Measurements from ENCODE around the gene CFAP44. TPM values are rescaled to one million over a fixed set of nuclear protein-coding genes. Genes with fewer than 3 reads are reported as not detected.

The CFAP44 gene
- total and polyA plus RNA-seq, 4 donors, result 3.7 to 38.1 (median 10.4) TPM

GRCh38 chr3:113454057-113454456 lies 12.8 kb upstream of the CFAP44 start:
- ATAC-seq (ENCODE audit: insufficient read depth, low FRiP score), result no peak
- Histone ChIP-seq H3K9me3 (ENCODE audit: control insufficient read depth in 4 of 4, insufficient read depth in 3 of 4, low read length in 3 of 4) (no peaks in the 10 kb centered on the region), H3K9ac (ENCODE audit: insufficient read depth in 1 of 2, low read length in 2 of 2) (no peak overlapping the region), H3K36me3 (ENCODE audit: control insufficient read depth in 4 of 4, insufficient read depth in 4 of 4, low read length in 4 of 4) (peaks cover 6 to 9% (median 8%) of the 10 kb centered on the region in 4 donors), H3K4me3 (no peak overlapping the region), H3K4me1 (ENCODE audit: control insufficient read depth in 5 of 5, insufficient read depth in 5 of 5, low read length in 5 of 5) (no peaks in the 10 kb centered on the region), H3K27ac (ENCODE audit: low read depth in 1 of 2, low read length in 1 of 2) (no peak overlapping the region), H3K27me3 (ENCODE audit: control insufficient read depth in 3 of 3, insufficient read depth in 3 of 3, low read length in 2 of 3) (no peaks in the 10 kb centered on the region)
- WGBS, 2 donors, result 83 to 85% methylated on average over 6 of the region's 6 CpGs
- TF ChIP-seq, protein P1, sequence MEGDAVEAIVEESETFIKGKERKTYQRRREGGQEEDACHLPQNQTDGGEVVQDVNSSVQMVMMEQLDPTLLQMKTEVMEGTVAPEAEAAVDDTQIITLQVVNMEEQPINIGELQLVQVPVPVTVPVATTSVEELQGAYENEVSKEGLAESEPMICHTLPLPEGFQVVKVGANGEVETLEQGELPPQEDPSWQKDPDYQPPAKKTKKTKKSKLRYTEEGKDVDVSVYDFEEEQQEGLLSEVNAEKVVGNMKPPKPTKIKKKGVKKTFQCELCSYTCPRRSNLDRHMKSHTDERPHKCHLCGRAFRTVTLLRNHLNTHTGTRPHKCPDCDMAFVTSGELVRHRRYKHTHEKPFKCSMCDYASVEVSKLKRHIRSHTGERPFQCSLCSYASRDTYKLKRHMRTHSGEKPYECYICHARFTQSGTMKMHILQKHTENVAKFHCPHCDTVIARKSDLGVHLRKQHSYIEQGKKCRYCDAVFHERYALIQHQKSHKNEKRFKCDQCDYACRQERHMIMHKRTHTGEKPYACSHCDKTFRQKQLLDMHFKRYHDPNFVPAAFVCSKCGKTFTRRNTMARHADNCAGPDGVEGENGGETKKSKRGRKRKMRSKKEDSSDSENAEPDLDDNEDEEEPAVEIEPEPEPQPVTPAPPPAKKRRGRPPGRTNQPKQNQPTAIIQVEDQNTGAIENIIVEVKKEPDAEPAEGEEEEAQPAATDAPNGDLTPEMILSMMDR (IDR thresholded peaks at IDR 0.05; ENCODE audit: control extremely low read depth, extremely low read depth), result no peak
- peak in 1 of 3 donors; percentile 6 for DNase-seq

DNA sequence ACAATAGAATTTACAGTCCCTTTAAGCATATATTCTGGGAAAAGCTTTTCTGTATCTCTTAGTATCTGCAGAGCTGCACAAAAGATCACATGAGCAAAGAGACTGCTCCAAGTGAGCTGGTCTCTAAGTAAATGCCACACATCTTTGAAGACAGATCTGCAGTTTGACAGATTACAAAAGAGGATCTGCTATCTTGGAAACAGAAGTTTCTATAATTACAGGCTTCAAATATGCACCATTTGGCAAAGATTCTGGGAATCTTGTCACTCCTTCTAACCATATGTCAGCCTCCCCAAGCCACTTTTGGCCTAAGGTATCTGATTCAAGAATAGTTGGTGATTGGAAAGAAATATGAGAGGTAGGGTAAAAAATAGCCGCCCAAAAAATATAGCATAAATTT lies 9.6 kb upstream of the CFAP44 start:
- 91 to 100% methylated on average over 1 of the region's 1 CpG for WGBS, 2 donors
- Histone ChIP-seq H3K4me1 (ENCODE audit: control insufficient read depth in 5 of 5, insufficient read depth in 5 of 5, low read length in 5 of 5) (no peaks in the 10 kb centered on the region), H3K9me3 (ENCODE audit: control insufficient read depth in 4 of 4, insufficient read depth in 3 of 4, low read length in 3 of 4) (no peaks in the 10 kb centered on the region), H3K4me3 (no peak overlapping the region), H3K27me3 (ENCODE audit: control insufficient read depth in 3 of 3, insufficient read depth in 3 of 3, low read length in 2 of 3) (no peaks in the 10 kb centered on the region), H3K9ac (ENCODE audit: insufficient read depth in 1 of 2, low read length in 2 of 2) (no peak overlapping the region), H3K27ac (ENCODE audit: low read depth in 1 of 2, low read length in 1 of 2) (no peak overlapping the region), H3K36me3 (ENCODE audit: control insufficient read depth in 4 of 4, insufficient read depth in 4 of 4, low read length in 4 of 4) (peaks cover 0 to 11% (median 6%) of the 10 kb centered on the region in 4 donors)
- DNase-seq (no peak), ATAC-seq (ENCODE audit: insufficient read depth, low FRiP score) (no peak)
- TF ChIP-seq, protein P1 (IDR thresholded peaks at IDR 0.05; ENCODE audit: control extremely low read depth, extremely low read depth), result no peak

DNA sequence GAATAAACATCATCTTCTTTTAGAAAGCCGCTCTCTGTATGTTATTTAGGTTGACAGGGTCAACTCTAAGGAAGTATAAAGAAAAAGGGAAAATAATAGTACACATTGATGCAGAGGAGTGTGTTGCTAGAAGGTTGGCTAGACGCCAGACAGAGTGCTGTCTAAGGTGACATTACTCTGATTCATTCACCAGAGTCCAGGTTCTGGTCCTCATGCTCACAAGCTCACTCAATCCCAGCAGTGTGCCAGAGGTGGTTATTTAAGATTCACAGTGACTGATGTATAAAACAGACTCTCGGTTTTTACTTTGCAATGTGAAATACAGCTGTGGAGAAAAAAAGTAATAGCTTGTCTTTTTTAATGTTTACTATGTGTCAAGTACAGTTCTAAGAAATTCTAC lies 1.7 kb downstream of the CFAP44 start:
- ATAC-seq (ENCODE audit: insufficient read depth, low FRiP score) (no peak), DNase-seq (no peak)
- H3K9me3 ChIP-seq (ENCODE audit: control insufficient read depth in 4 of 4, insufficient read depth in 3 of 4, low read length in 3 of 4), result no peaks in the 10 kb centered on the region
- WGBS, 2 donors, result 96 to 98% methylated on average over 3 of the region's 3 CpGs
- H3K36me3 ChIP-seq (ENCODE audit: control insufficient read depth in 4 of 4, insufficient read depth in 4 of 4, low read length in 4 of 4), result peaks cover 0 to 5% (median 0%) of the 10 kb centered on the region in 4 donors
- no peak overlapping the region for H3K4me3 ChIP-seq
- no peak overlapping the region for H3K27ac ChIP-seq (ENCODE audit: low read depth in 1 of 2, low read length in 1 of 2)
- TF ChIP-seq, protein P1 (IDR thresholded peaks at IDR 0.05; ENCODE audit: control extremely low read depth, extremely low read depth), result no peak
- H3K27me3 ChIP-seq (ENCODE audit: control insufficient read depth in 3 of 3, insufficient read depth in 3 of 3, low read length in 2 of 3), result no peaks in the 10 kb centered on the region
- no peaks in the 10 kb centered on the region for H3K4me1 ChIP-seq (ENCODE audit: control insufficient read depth in 5 of 5, insufficient read depth in 5 of 5, low read length in 5 of 5)
- no peak overlapping the region for H3K9ac ChIP-seq (ENCODE audit: insufficient read depth in 1 of 2, low read length in 2 of 2)

DNA sequence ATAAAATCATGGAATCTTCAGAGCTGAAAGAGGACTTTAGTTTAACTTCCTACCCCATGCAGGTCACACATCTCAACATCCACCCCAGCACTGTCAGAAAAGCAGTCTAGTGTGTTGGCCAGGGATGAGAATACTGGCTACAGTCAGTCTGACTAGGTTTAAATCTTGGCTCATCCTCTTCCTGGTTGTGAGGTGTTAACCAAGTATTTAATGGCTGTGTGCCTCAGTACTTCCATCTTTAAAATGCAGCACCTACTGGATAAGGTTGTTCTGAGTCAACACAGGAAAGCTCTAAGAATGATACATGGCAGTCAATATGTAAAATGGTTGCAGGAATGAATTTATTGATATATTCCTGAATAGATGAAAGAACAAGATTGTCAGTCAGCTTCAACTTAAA lies 3.1 kb downstream of the CFAP44 start:
- TF ChIP-seq, protein P1 (IDR thresholded peaks at IDR 0.05; ENCODE audit: control extremely low read depth, extremely low read depth), result no peak
- Histone ChIP-seq H3K36me3 (ENCODE audit: control insufficient read depth in 4 of 4, insufficient read depth in 4 of 4, low read length in 4 of 4) (peaks cover 0 to 5% (median 0%) of the 10 kb centered on the region in 4 donors), H3K9ac (ENCODE audit: insufficient read depth in 1 of 2, low read length in 2 of 2) (no peak overlapping the region), H3K27ac (ENCODE audit: low read depth in 1 of 2, low read length in 1 of 2) (no peak overlapping the region), H3K4me3 (no peak overlapping the region), H3K9me3 (ENCODE audit: control insufficient read depth in 4 of 4, insufficient read depth in 3 of 4, low read length in 3 of 4) (no peaks in the 10 kb centered on the region), H3K4me1 (ENCODE audit: control insufficient read depth in 5 of 5, insufficient read depth in 5 of 5, low read length in 5 of 5) (no peaks in the 10 kb centered on the region), H3K27me3 (ENCODE audit: control insufficient read depth in 3 of 3, insufficient read depth in 3 of 3, low read length in 2 of 3) (no peaks in the 10 kb centered on the region)
- DNase-seq (no peak), ATAC-seq (ENCODE audit: insufficient read depth, low FRiP score) (no peak)

Measured in lung (tissue), 12 donors.